GM23248 (cell line): ENCODE measurements around the gene UBAC1. TPM values are rescaled to one million over a fixed set of nuclear protein-coding genes. Genes with fewer than 3 reads are reported as not detected.
"Not testable (repeated sequence)": the region's sequence is repeated elsewhere in the genome, so short reads cannot be mapped to it uniquely, and the experiment has no call there.

ENCODE experiments used
- DNase-seq: peaks from one replicate; pipeline ENCODE4 v3.0.0-alpha.2; 2015
- H2AFZ ChIP-seq: fragments of 200-600 bp; sonication (generic); 2 replicates; pipeline ENCODE4 v1.6.1; 2016; ENCODE audit warnings: antibody characterized with exemption
- H3F3A ChIP-seq: fragments of 200-600 bp; sonication (generic); 2 replicates; pipeline ENCODE4 v1.6.1; 2016; ENCODE audit warnings: mild to moderate bottlenecking, antibody characterized with exemption, mixed run types; ENCODE audit not compliant: insufficient read depth
- H3K27ac ChIP-seq: fragments of 200-600 bp; sonication (generic); 2 replicates; pipeline ENCODE4 v1.5.1; 2016; ENCODE audit warnings: mild to moderate bottlenecking
- H3K27me3 ChIP-seq: fragments of 200-600 bp; sonication (generic); replicated peaks from 2 replicates; pipeline ENCODE4 v1.6.1; 2016; ENCODE audit warnings: mild to moderate bottlenecking; ENCODE audit not compliant: insufficient read depth
- H3K36me3 ChIP-seq: fragments of 200-600 bp; sonication (generic); 2 replicates; pipeline ENCODE4 v1.6.1; 2016; ENCODE audit warnings: low read depth, mild to moderate bottlenecking
- H3K4me1 ChIP-seq: fragments of 200-600 bp; sonication (generic); 2 replicates; pipeline ENCODE4 v1.6.1; 2016; ENCODE audit warnings: mild to moderate bottlenecking; ENCODE audit not compliant: insufficient read depth
- H3K4me2 ChIP-seq: fragments of 200-600 bp; sonication (generic); one replicate; pipeline ENCODE4 v1.6.1; 2016; ENCODE audit warnings: mild to moderate bottlenecking; ENCODE audit not compliant: unreplicated experiment
- H3K4me3 ChIP-seq: fragments of 200-600 bp; sonication (generic); 2 replicates; pipeline ENCODE4 v1.5.1; 2016; ENCODE audit warnings: mild to moderate bottlenecking
- H3K79me2 ChIP-seq: fragments of 200-600 bp; sonication (generic); 2 replicates; pipeline ENCODE4 v1.6.1; 2016; ENCODE audit warnings: mild to moderate bottlenecking; ENCODE audit not compliant: insufficient read depth
- H3K9ac ChIP-seq: fragments of 200-600 bp; sonication (generic); 2 replicates; pipeline ENCODE4 v1.6.1; 2016; ENCODE audit warnings: mild to moderate bottlenecking
- H3K9me2 ChIP-seq: fragments of 200-600 bp; sonication (generic); 2 replicates; pipeline ENCODE4 v1.6.1; 2016; ENCODE audit warnings: mixed run types, mild to moderate bottlenecking, moderate library complexity; ENCODE audit not compliant: insufficient read depth
- H3K9me3 ChIP-seq: fragments of 200-600 bp; sonication (generic); one replicate; pipeline ENCODE4 v1.6.1; 2017; ENCODE audit warnings: low read depth
- H4K20me1 ChIP-seq: fragments of 200-600 bp; sonication (generic); 2 replicates; pipeline ENCODE4 v1.6.0; 2016; ENCODE audit not compliant: insufficient read depth
- EZH2 ChIP-seq: fragments of 200-600 bp; sonication (generic); IDR thresholded peaks from 2 replicates; pipeline ENCODE4 v1.6.1; 2018; ENCODE audit warnings: antibody characterized with exemption, mild to moderate bottlenecking; ENCODE audit not compliant: insufficient read depth, poor library complexity, severe bottlenecking
- EZH2phosphoT487 ChIP-seq: fragments of 200-600 bp; sonication (generic); IDR thresholded peaks from 2 replicates; pipeline ENCODE4 v1.6.1; 2018; ENCODE audit warnings: antibody characterized with exemption, moderate library complexity, mild to moderate bottlenecking, low read depth; ENCODE audit not compliant: insufficient read depth
- WGBS, 2 experiments: methylation state at CpG; one replicate each; pipeline ENCODE4 v1.1.6; 2015 to 2017; ENCODE audit warnings: low lambda C conversion rate in 2 of 2, low coverage in 1 of 2; ENCODE audit errors: missing lambda C conversion rate in 2 of 2; 5-methylcytosine and 5-hydroxymethylcytosine counted together
- in situ Hi-C: fragments of 300-500 bp; cut with MboI; formaldehyde crosslinking; loops from 2 replicates; pipeline ENCODE4 v1.15.0; 2020
- polyA plus RNA-seq: library from polyadenylated mRNA; unstranded; fragments of >200 nt; fragmentation: Nextera tagmentation; extraction: Ambion mirVana; gene quantifications from 2 replicates; pipeline ENCODE4 v1.2.1, GENCODE V29; 2016
- total RNA-seq: library from RNA; depleted of rRNA; stranded (reverse); fragments of >200 nt; shearing (Covaris generic); gene quantifications from 2 replicates; pipeline ENCODE4 v1.2.3, GENCODE V29; 2014

UBAC1 gene
- total and polyA plus RNA-seq, 2 experiments from 2014 or later = 29.4 to 45.9 TPM

- 95 to 100% methylated on average over 2 of the region's 2 CpGs for WGBS, 2 experiments
- peaks cover 16% of the 10 kb centered on the region; the same call in 1 of the 2 replicates for H3F3A ChIP-seq
- H3K9ac ChIP-seq = no peak overlapping the region
- H3K27ac ChIP-seq = no peak overlapping the region
- H4K20me1 ChIP-seq = peaks cover 46% of the 10 kb centered on the region
- TF ChIP-seq EZH2phosphoT487 (no peak), EZH2 (no peak)
- no peaks in the 10 kb centered on the region for H3K9me3 ChIP-seq
- in situ Hi-C loops = no loop called here
- no peak overlapping the region for H3K4me2 ChIP-seq
- no peaks in the 10 kb centered on the region for H3K9me2 ChIP-seq
- no peak for DNase-seq
- H3K4me3 ChIP-seq = no peak overlapping the region
- no peaks in the 10 kb centered on the region for H3K36me3 ChIP-seq
- H3K4me1 ChIP-seq = no peaks in the 10 kb centered on the region
- peaks cover 95% of the 10 kb centered on the region for H3K79me2 ChIP-seq
- H2AFZ ChIP-seq = no peak overlapping the region
- no peaks in the 10 kb centered on the region for H3K27me3 ChIP-seq
Measured at GRCh38 chr9:135896626-135897025, 64.5 kb downstream of the UBAC1 start.

- Histone ChIP-seq H3F3A (peaks cover 16% of the 10 kb centered on the region; the same call in 1 of the 2 replicates), H3K36me3 (no peaks in the 10 kb centered on the region), H3K4me3 (no peak overlapping the region), H3K27ac (no peak overlapping the region), H3K9me3 (no peaks in the 10 kb centered on the region), H3K9me2 (no peaks in the 10 kb centered on the region), H3K9ac (no peak overlapping the region), H3K4me1 (no peaks in the 10 kb centered on the region), H2AFZ (no peak overlapping the region), H3K27me3 (no peaks in the 10 kb centered on the region), H3K79me2 (peaks cover 95% of the 10 kb centered on the region), H4K20me1 (peaks cover 46% of the 10 kb centered on the region), H3K4me2 (no peak overlapping the region)
- in situ Hi-C loops = no loop called here
- DNase-seq = no peak
- TF ChIP-seq EZH2 = no peak
- WGBS, 2 experiments = 95 to 96% methylated on average over 3 of the region's 3 CpGs
Measured at GRCh38 chr9:135896205-135896604, 65.0 kb downstream of the UBAC1 start.

- Histone ChIP-seq H3K9me2 (no peaks in the 10 kb centered on the region), H3K36me3 (no peaks in the 10 kb centered on the region), H3F3A (peaks cover 16% of the 10 kb centered on the region; the same call in 1 of the 2 replicates), H3K9ac (no peak overlapping the region), H3K27ac (no peak overlapping the region), H3K79me2 (peaks cover 95% of the 10 kb centered on the region), H3K4me3 (no peak overlapping the region), H3K27me3 (no peaks in the 10 kb centered on the region), H2AFZ (no peak overlapping the region), H3K4me2 (no peak overlapping the region), H3K4me1 (no peaks in the 10 kb centered on the region), H4K20me1 (peaks cover 46% of the 10 kb centered on the region), H3K9me3 (no peaks in the 10 kb centered on the region)
- DNase-seq = no peak
- TF ChIP-seq EZH2 (no peak), EZH2phosphoT487 (no peak)
- in situ Hi-C loops = no loop called here
- WGBS, 2 experiments = 93 to 97% methylated on average over 4 of the region's 4 CpGs
Measured at GRCh38 chr9:135895202-135895848, 65.8 kb downstream of the UBAC1 start.

GRCh38 chr9:135893104-135893503 is 68.1 kb downstream of the UBAC1 start:
- Histone ChIP-seq H4K20me1 (peaks cover 37% of the 10 kb centered on the region), H3K4me1 (no peaks in the 10 kb centered on the region), H3K36me3 (no peaks in the 10 kb centered on the region), H3K27ac (no peak overlapping the region), H3K27me3 (no peaks in the 10 kb centered on the region), H3K9ac (no peak overlapping the region), H2AFZ (no peak overlapping the region), H3K9me2 (no peaks in the 10 kb centered on the region), H3K79me2 (peaks cover 100% of the 10 kb centered on the region), H3K4me3 (no peak overlapping the region), H3K9me3 (no peaks in the 10 kb centered on the region), H3K4me2 (no peak overlapping the region), H3F3A (peaks cover 9% of the 10 kb centered on the region; the same call in 1 of the 2 replicates)
- TF ChIP-seq EZH2 (no peak), EZH2phosphoT487 (no peak)
- DNase-seq = no peak
- in situ Hi-C loops = no loop called here
- 92 to 97% methylated on average over 1 of the region's 1 CpG for WGBS, 2 experiments

- Histone ChIP-seq H4K20me1 (peaks cover 33% of the 10 kb centered on the region), H3K79me2 (peaks cover 100% of the 10 kb centered on the region)
- DNase-seq, H3K4me1 ChIP-seq, H3K9ac ChIP-seq, H3K27me3 ChIP-seq, in situ Hi-C loops, H3K9me3 ChIP-seq, H3K4me2 ChIP-seq, H3K4me3 ChIP-seq, H3F3A ChIP-seq, H3K27ac ChIP-seq, H3K36me3 ChIP-seq, H2AFZ ChIP-seq, H3K9me2 ChIP-seq: not testable (repeated sequence)
- WGBS, 2 experiments = 86 to 89% methylated on average over 6 of the region's 6 CpGs
Measured at GRCh38 chr9:135892327-135892726, 68.8 kb downstream of the UBAC1 start.
